ENCODE measurements around the gene SENP8.

- TF ChIP-seq CTCF (IDR thresholded peaks at IDR 0.05; ENCODE audit: low read depth, low read length, missing input control), result no peak
- no peak for TF ChIP-seq YY1 (IDR thresholded peaks at IDR 0.05)
- no peak for TF ChIP-seq MAX (IDR thresholded peaks at IDR 0.05)
These were observed 7.8 kb upstream of the SENP8 start for GRCh38 chr15:72110355-72110754.
